NCI-H1105 (cell line): ENCODE data around the gene TMEM72.

ENCODE experiments used
- DNase-seq: peaks from one replicate; lab custom pipeline; 2025; lab: John Stamatoyannopoulos, UW

The TMEM72 gene

GRCh38 chr10:44968091-44968490, 57.0 kb downstream of the TMEM72 start:
- no peak for DNase-seq

GRCh38 chr10:44968500-44969400, 57.6 kb downstream of the TMEM72 start:
- DNase-seq, result no peak

GRCh38 chr10:44969854-44970253, 58.7 kb downstream of the TMEM72 start:
- DNase-seq, result no peak

- no peak for DNase-seq
Measured at GRCh38 chr10:44970812-44971395, 59.8 kb downstream of the TMEM72 start.

GRCh38 chr10:44971434-44971833, 60.3 kb downstream of the TMEM72 start:
- DNase-seq, result no peak

GRCh38 chr10:44971935-44972757, 61.0 kb downstream of the TMEM72 start:
- no peak for DNase-seq

- DNase-seq, result no peak
Measured at GRCh38 chr10:44972874-44973306, 61.8 kb downstream of the TMEM72 start.

GRCh38 chr10:44973323-44974081, 62.4 kb downstream of the TMEM72 start:
- DNase-seq, result no peak

GRCh38 chr10:44974082-44974627, 63.0 kb downstream of the TMEM72 start:
- no peak for DNase-seq

- peak; percentile 20 for DNase-seq
Measured at GRCh38 chr10:44974628-44975430, 63.7 kb downstream of the TMEM72 start.

GRCh38 chr10:44975431-44976331, 64.5 kb downstream of the TMEM72 start:
- peak; percentile 34 for DNase-seq

- no peak for DNase-seq
Measured at GRCh38 chr10:44976352-44977198, 65.4 kb downstream of the TMEM72 start.

- DNase-seq, result no peak
Measured at GRCh38 chr10:44977287-44978212, 66.4 kb downstream of the TMEM72 start.

GRCh38 chr10:44978213-44978569, 67.1 kb downstream of the TMEM72 start:
- DNase-seq, result no peak

- DNase-seq, result peak; percentile 69
Measured at GRCh38 chr10:44978570-44979280, 67.6 kb downstream of the TMEM72 start, which contains the start of gene DEPP1. Gene DEPP1, minus strand, starts transcription at chr10:44978809. Its CDS starts 779 bp downstream, at chr10:44978030.

GRCh38 chr10:44979281-44980191, 68.4 kb downstream of the TMEM72 start:
- DNase-seq, result no peak
